HG03159 (cell line): Measurements from ENCODE around the gene VASN.

Experiments
- ATAC-seq: cut with Tn5 transposase; IDR thresholded peaks from one replicate; pipeline ENCODE4 v1.9.1; 2021; ENCODE audit warnings: mild to moderate bottlenecking, moderate library complexity; ENCODE audit not compliant: unreplicated experiment

The VASN gene

DNA sequence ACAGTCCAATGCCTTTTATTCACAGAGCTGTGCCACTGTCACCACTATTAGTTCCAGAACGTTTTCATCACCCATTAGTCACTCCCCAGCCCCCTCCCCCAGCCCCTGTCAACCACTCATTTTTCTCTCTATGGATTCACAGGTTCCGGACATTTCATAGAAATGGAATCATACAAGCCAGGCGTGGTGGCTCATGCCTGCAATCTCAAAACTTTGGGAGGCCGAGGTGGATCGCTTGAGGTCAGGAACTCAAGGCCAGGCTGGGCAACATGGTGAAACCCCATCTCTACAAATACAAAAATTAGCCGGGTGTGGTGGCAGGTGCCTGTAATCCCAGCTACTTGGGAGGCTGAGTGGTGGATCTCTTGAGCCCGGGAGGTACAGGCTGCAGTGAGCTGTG lies 19.8 kb upstream of the VASN start:
- ATAC-seq, result no peak

GRCh38 chr16:4352843-4353242 lies 18.8 kb upstream of the VASN start:
- ATAC-seq, result no peak

GRCh38 chr16:4353675-4354074 lies 18.0 kb upstream of the VASN start:
- no peak for ATAC-seq

GRCh38 chr16:4354512-4355409 lies 16.9 kb upstream of the VASN start:
- ATAC-seq, result no peak

- ATAC-seq, result no peak
These were observed 14.8 kb upstream of the VASN start for GRCh38 chr16:4356820-4357219.

DNA sequence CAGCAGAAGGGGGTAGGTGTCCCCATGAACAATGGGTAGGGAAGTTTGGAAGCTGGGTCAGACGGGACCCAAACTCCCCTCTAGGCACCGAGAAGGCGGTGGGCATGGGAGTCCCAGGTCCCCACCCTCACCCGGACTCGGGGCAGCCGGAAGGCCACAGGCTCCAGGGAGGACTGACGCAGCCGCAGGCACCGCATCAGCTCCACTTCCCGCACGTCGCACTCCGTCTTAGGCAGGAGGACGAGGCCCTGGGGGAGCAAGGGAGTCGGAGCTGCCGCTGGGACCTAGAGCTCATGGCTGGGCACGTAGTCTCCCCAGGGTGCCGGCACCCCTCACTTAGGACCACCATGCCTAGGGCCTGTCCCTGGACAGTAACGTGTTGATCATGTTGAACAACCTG lies 13.4 kb upstream of the VASN start:
- no peak for ATAC-seq

DNA sequence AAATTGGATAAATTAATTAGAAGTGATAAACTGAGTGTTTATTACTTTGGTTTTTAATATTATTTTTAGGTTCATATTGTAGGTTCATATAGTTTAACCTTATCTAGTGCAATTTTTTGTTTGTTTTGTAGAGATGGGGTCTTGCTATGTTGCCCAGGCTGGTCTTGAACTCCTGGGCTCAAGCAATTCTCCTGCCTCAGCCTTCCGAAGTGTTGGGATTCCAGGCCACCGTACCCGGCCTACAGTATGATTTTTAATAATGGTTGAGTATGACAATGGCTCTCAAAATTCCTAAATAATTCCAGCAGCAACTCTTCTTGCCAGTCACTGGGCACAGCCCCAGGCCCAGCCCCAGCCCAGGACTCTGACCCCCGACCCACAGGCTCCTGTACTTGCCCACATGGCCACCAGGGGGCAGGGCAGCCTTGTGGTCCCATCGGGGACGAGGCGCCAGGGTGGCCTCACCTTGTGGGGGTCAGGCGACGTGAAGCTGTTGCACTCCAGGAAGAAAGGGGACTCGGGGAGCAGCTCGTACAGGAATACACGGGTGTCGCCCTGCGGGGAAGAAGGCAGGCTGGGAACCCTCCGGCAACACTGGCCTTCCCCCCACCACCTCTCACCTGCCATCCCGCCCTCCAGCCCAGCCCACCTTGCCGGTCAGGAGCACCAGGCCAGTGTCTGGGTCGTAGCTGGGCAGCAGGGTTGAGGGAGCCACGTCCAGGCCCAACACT lies 12.7 kb upstream of the VASN start:
- no peak for ATAC-seq

- ATAC-seq, result no peak
These were observed 11.7 kb upstream of the VASN start for GRCh38 chr16:4359914-4360313.

DNA sequence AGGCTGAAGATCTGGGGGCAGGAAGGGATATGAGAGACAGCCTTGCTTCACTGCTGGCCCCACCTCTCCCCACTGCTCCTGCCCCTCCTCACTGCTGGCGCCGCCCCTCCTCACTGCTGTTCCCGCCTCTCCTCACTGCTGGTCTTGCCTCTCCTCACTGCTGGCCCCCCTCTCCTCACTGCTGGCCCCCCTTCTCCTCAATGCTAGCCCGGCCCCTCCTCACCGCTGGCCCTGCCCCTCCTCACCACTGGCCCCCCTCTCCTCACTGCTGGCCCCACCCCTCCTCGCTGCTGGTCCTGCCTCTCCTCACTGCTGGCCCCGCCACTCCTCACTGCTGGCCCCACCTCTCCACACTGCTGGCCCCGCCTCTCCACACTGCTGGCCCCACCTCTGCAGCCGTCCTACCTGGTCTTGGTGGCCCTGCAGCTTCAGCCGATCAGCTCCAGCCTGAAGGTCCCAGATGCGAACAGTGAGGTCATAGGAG lies 11.1 kb upstream of the VASN start:
- no peak for ATAC-seq

- no peak for ATAC-seq
These were observed 10.4 kb upstream of the VASN start for GRCh38 chr16:4361033-4361943.

- ATAC-seq, result no peak
These were observed 9.7 kb upstream of the VASN start for GRCh38 chr16:4361944-4362311.

GRCh38 chr16:4362476-4363135 lies 9.0 kb upstream of the VASN start:
- no peak for ATAC-seq

GRCh38 chr16:4364196-4365013 lies 7.2 kb upstream of the VASN start:
- no peak for ATAC-seq

DNA sequence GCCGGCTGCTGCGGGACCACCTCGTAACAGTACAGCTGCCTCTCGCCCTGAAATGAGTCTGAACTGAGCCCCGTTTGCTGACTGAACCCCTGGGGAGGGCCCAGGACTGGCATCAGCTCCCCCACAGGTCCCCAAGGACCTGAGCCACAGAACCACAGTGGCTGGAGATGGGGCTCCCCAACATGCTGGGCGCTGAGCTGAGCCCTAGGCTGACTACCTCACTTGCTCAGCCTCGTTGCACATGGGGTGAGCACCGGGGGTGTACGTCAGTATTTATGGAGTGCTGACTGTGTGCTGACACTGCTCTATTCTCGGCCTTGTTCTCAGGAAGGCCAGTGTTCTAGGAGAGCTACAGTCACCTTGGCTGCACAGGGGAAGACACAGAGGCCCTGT lies 6.6 kb upstream of the VASN start:
- ATAC-seq, result no peak

GRCh38 chr16:4365615-4366014 lies 6.0 kb upstream of the VASN start:
- no peak for ATAC-seq

DNA sequence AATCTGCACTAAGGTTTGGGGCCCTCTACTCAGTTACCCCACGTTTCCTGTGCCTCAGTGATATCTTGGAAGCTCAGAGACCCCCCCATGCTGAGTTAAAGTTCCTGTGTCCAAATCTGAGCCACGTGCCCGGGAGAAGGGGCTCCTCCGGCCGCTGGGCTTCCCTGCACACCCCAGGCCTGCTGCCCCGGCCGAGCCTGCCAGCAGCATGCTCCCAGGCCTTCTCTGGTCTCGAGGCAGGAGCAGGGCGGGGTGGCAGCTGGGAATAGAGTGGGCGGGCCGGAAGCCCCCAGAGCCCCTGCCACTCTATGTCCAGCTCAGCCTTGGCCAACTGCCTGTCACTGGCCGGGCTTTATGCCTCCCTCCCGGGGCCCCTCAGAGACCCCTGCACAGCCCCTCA lies 5.6 kb upstream of the VASN start:
- no peak for ATAC-seq

DNA sequence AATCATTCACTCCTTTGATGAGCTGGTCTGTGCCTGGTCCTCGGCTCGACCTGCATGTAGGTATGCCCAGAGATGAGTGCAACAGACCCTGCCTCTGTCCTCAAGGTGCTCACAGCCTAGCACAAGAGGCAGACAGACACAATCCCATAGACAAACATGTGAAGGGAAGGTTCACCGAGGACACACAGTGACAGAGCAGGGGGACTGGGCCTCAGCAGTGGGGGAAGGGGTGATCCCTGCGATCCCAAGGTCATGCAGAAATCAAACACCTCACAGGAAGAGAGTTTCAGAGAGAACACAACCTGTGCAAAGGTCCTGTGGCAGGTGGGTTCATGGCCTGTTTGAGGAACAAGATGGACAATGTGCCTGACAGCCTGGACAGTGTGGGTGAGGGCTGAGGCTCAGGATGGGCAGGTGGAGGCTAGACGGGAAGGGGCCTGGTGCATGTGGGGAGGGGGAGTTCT lies 4.2 kb upstream of the VASN start:
- ATAC-seq, result no peak

GRCh38 chr16:4369007-4369733 lies 2.5 kb upstream of the VASN start:
- no peak for ATAC-seq

GRCh38 chr16:4370151-4370550 lies 1.5 kb upstream of the VASN start:
- no peak for ATAC-seq
